Neural cell (in vitro differentiated cells): ENCODE measurements around the gene FBXL17. TPM values are rescaled to one million over a fixed set of nuclear protein-coding genes. Genes with fewer than 3 reads are reported as not detected.
"Not testable (repeated sequence)": the region's sequence is repeated elsewhere in the genome, so short reads cannot be mapped to it uniquely, and the experiment has no call there.

Source experiments
- H2AFZ ChIP-seq: fragments of 200-600, 300-800 bp; sonication (generic), shearing (Covaris generic); 2 replicates; pipeline ENCODE4 v1.6.0; 2014; ENCODE audit warnings: low read depth, mild to moderate bottlenecking, antibody characterized with exemption, low read length, moderate library complexity
- H3F3A ChIP-seq: fragments of 200-600 bp; shearing (Covaris generic); 2 replicates; pipeline ENCODE4 v1.6.1; 2016; ENCODE audit warnings: mild to moderate bottlenecking, moderate library complexity, mixed read lengths, antibody characterized with exemption, low read length; ENCODE audit not compliant: insufficient read depth, poor library complexity, severe bottlenecking
- H3K27ac ChIP-seq: fragments of 200-600, 300-800 bp; sonication (generic), shearing (Covaris generic); 2 replicates; pipeline ENCODE4 v1.5.1; 2014; ENCODE audit warnings: mild to moderate bottlenecking, low read length, moderate library complexity
- H3K27me3 ChIP-seq: fragments of 300-800, 200-600 bp; sonication (generic), shearing (Covaris generic); 2 replicates; pipeline ENCODE4 v1.6.0; 2014; ENCODE audit warnings: mild to moderate bottlenecking, low read depth, low read length, moderate library complexity; ENCODE audit not compliant: insufficient read depth
- H3K36me3 ChIP-seq: fragments of 300-800, 200-600 bp; sonication (generic), shearing (Covaris generic); 2 replicates; pipeline ENCODE4 v1.5.1; 2014; ENCODE audit warnings: mild to moderate bottlenecking, antibody characterized with exemption, low read length, moderate library complexity; ENCODE audit not compliant: insufficient read depth
- H3K4me2 ChIP-seq: fragments of 300-800, 200-600 bp; sonication (generic), shearing (Covaris generic); 2 replicates; pipeline ENCODE4 v1.6.0; 2014; ENCODE audit warnings: mild to moderate bottlenecking, low read length
- H3K4me3 ChIP-seq: fragments of 300-800, 200-600 bp; sonication (generic), shearing (Covaris generic); 2 replicates; pipeline ENCODE4 v1.5.1; 2014; ENCODE audit warnings: mild to moderate bottlenecking, low read length, moderate library complexity
- H3K79me2 ChIP-seq: fragments of 200-600 bp; shearing (Covaris generic); replicated peaks from 2 replicates; pipeline ENCODE4 v1.6.0; 2014; ENCODE audit warnings: mild to moderate bottlenecking, low read length, moderate library complexity; ENCODE audit not compliant: insufficient read depth
- H3K9ac ChIP-seq: fragments of 300-800, 200-600 bp; sonication (generic), shearing (Covaris generic); 2 replicates; pipeline ENCODE4 v1.6.1; 2016; ENCODE audit warnings: mild to moderate bottlenecking, low read length, mixed read lengths
- H3K9me2 ChIP-seq: fragments of 200-600 bp; shearing (Covaris generic); 2 replicates; pipeline ENCODE4 v1.6.1; 2016; ENCODE audit warnings: mild to moderate bottlenecking, low read length, mixed read lengths; ENCODE audit not compliant: insufficient read depth
- H3K9me3 ChIP-seq: fragments of 200-600, 300-800 bp; sonication (generic), shearing (Covaris generic); 2 replicates; pipeline ENCODE4 v1.6.1; 2016; ENCODE audit warnings: mild to moderate bottlenecking, mixed run types, low read length, moderate library complexity, mixed read lengths
- H4K20me1 ChIP-seq: fragments of 200-600 bp; shearing (Covaris generic); 2 replicates; pipeline ENCODE4 v1.6.1; 2016; ENCODE audit warnings: mild to moderate bottlenecking, mixed run types; ENCODE audit not compliant: insufficient read depth
- CTCF ChIP-seq: fragments of 450-650 bp; IDR thresholded peaks from 2 replicates; pipeline ENCODE4 v1.5.1; 2014; ENCODE audit warnings: antibody characterized with exemption, mild to moderate bottlenecking, moderate library complexity; ENCODE audit not compliant: poor library complexity, severe bottlenecking
- EP300 ChIP-seq: fragments of 450-650 bp; conservative IDR thresholded peaks from 2 replicates; pipeline ENCODE4 v1.6.1; 2014; ENCODE audit warnings: antibody characterized with exemption, mild to moderate bottlenecking, moderate library complexity; ENCODE audit not compliant: poor library complexity, severe bottlenecking
- EZH2 ChIP-seq: fragments of 200-600, 300-800 bp; shearing (Covaris generic), sonication (generic); IDR thresholded peaks from 2 replicates; pipeline ENCODE4 v1.6.1; 2014; ENCODE audit warnings: antibody characterized with exemption, low read length, borderline replicate concordance, mild to moderate bottlenecking; ENCODE audit not compliant: insufficient read depth, poor library complexity, severe bottlenecking
- MXI1 ChIP-seq: fragments of 450-650 bp; conservative IDR thresholded peaks from 2 replicates; pipeline ENCODE4 v1.6.1; 2014; ENCODE audit warnings: antibody characterized with exemption, mild to moderate bottlenecking; ENCODE audit not compliant: poor library complexity, severe bottlenecking
- POLR2AphosphoS5 ChIP-seq: IDR thresholded peaks from 2 replicates; pipeline ENCODE4 v1.6.1; 2012
- RAD21 ChIP-seq: fragments of 450-650 bp; conservative IDR thresholded peaks from 2 replicates; pipeline ENCODE4 v1.6.1; 2014; ENCODE audit warnings: antibody characterized with exemption, mild to moderate bottlenecking, moderate library complexity
- REST ChIP-seq: IDR thresholded peaks from 2 replicates; pipeline ENCODE4 v1.6.1; 2012; ENCODE audit warnings: borderline replicate concordance
- SMC3 ChIP-seq: fragments of 450-650 bp; conservative IDR thresholded peaks from 2 replicates; pipeline ENCODE4 v1.6.1; 2014; ENCODE audit warnings: antibody characterized with exemption, mild to moderate bottlenecking, moderate library complexity; ENCODE audit not compliant: poor library complexity
- TAF1 ChIP-seq: IDR thresholded peaks from 2 replicates; pipeline ENCODE4 v1.6.1; 2012; ENCODE audit warnings: low read depth
- polyA plus RNA-seq: library from polyadenylated mRNA; depleted of rRNA; stranded (reverse); fragments of >200 nt; gene quantifications from 2 replicates; pipeline ENCODE4 v1.2.3, GENCODE V29; 2014

FBXL17 gene
- polyA plus RNA-seq, 1 donor from 2014 or later: 19.6 TPM

GRCh38 chr5:108168915-108169314 is 213.0 kb downstream of the FBXL17 start:
- Histone ChIP-seq H3K79me2 (no peaks in the 10 kb centered on the region), H3K27ac (peak overlapping the region; percentile 36), H2AFZ (no peak overlapping the region), H3K27me3 (no peaks in the 10 kb centered on the region), H3K9ac (no peak overlapping the region), H3K9me2 (no peaks in the 10 kb centered on the region), H3K36me3 (no peaks in the 10 kb centered on the region), H3K4me2 (no peak overlapping the region), H3K9me3 (no peaks in the 10 kb centered on the region), H4K20me1 (no peaks in the 10 kb centered on the region), H3K4me3 (peak overlapping the region; percentile 4), H3F3A (no peaks in the 10 kb centered on the region)
- peak; percentile 63 for TF ChIP-seq POLR2AphosphoS5
- TF ChIP-seq EP300: peak; percentile 95
- TF ChIP-seq TAF1: no peak

- no peak overlapping the region for H3K4me3 ChIP-seq
Measured at GRCh38 chr5:108167174-108167573, 214.7 kb downstream of the FBXL17 start.

GRCh38 chr5:108164574-108164973 is 217.3 kb downstream of the FBXL17 start:
- H4K20me1 ChIP-seq: no peaks in the 10 kb centered on the region
- no peak overlapping the region for H3K4me3 ChIP-seq
- no peaks in the 10 kb centered on the region for H3F3A ChIP-seq
- TF ChIP-seq EP300: no peak
- TF ChIP-seq SMC3: no peak
- no peak for TF ChIP-seq POLR2AphosphoS5
- TF ChIP-seq RAD21: no peak
- no peak for TF ChIP-seq MXI1
- no peak for TF ChIP-seq EZH2
- TF ChIP-seq REST: no peak
- no peak for TF ChIP-seq CTCF
- no peak for TF ChIP-seq TAF1
- no peaks in the 10 kb centered on the region for H3K9me2 ChIP-seq
- H3K9ac ChIP-seq: no peak overlapping the region
- no peaks in the 10 kb centered on the region for H3K79me2 ChIP-seq
- H3K9me3 ChIP-seq: no peaks in the 10 kb centered on the region
- no peak overlapping the region for H3K4me2 ChIP-seq
- no peak overlapping the region for H2AFZ ChIP-seq
- no peak overlapping the region for H3K27ac ChIP-seq
- H3K36me3 ChIP-seq: no peaks in the 10 kb centered on the region
- no peaks in the 10 kb centered on the region for H3K27me3 ChIP-seq

More at GRCh38 chr5:108167174-108167573, 214.7 kb downstream of the FBXL17 start:
- Histone ChIP-seq H3K27ac (no peak overlapping the region), H2AFZ (no peak overlapping the region), H3K9me2 (no peaks in the 10 kb centered on the region), H3K9ac (no peak overlapping the region), H3K4me2 (no peak overlapping the region), H3K79me2 (no peaks in the 10 kb centered on the region), H3K9me3 (no peaks in the 10 kb centered on the region), H3F3A (no peaks in the 10 kb centered on the region), H3K27me3 (no peaks in the 10 kb centered on the region), H3K36me3 (no peaks in the 10 kb centered on the region), H4K20me1 (no peaks in the 10 kb centered on the region)
- no peak for TF ChIP-seq SMC3
- TF ChIP-seq RAD21: no peak
- no peak for TF ChIP-seq EZH2
- TF ChIP-seq EP300: no peak
- no peak for TF ChIP-seq TAF1
- TF ChIP-seq MXI1: no peak
- TF ChIP-seq CTCF: no peak
- TF ChIP-seq POLR2AphosphoS5: no peak

- H4K20me1 ChIP-seq, H3K4me3 ChIP-seq, H3K36me3 ChIP-seq, H3F3A ChIP-seq, H3K27me3 ChIP-seq, H3K4me2 ChIP-seq, H3K9me3 ChIP-seq, H2AFZ ChIP-seq, H3K27ac ChIP-seq, H3K79me2 ChIP-seq, H3K9me2 ChIP-seq, H3K9ac ChIP-seq: not testable (repeated sequence)
Measured at GRCh38 chr5:108152854-108153253, 229.0 kb downstream of the FBXL17 start.
